Colonic mucosa (tissue), 4 donors: ENCODE data around the gene SAP30BP. TPM values are rescaled to one million over a fixed set of nuclear protein-coding genes. Genes with fewer than 3 reads are reported as not detected.
A peak's percentile ranks its signal among the peaks of the same experiment; 100 is the strongest.

Experiments
- DNase-seq: peaks from one replicate; pipeline ENCODE4 v3.0.0-alpha.2; 2020
- H3K27ac ChIP-seq: fragments of 200-600 bp; one replicate; pipeline ENCODE4 v1.8.0; 2021
- H3K27me3 ChIP-seq: fragments of 200-600 bp; one replicate; pipeline ENCODE4 v1.8.0; 2021
- H3K36me3 ChIP-seq: fragments of 200-600 bp; one replicate; pipeline ENCODE4 v1.8.0; 2021
- H3K4me1 ChIP-seq: fragments of 200-600 bp; one replicate; pipeline ENCODE4 v1.8.0; 2021; ENCODE audit warnings: mild to moderate bottlenecking
- H3K4me3 ChIP-seq: fragments of 200-600 bp; one replicate; pipeline ENCODE4 v1.8.0; 2021
- H3K9ac ChIP-seq, 2 donors: one replicate each; pipeline ENCODE4 v1.7.0; 2013; ENCODE audit warnings: control low read depth in 2 of 2, low read depth in 2 of 2, low read length in 2 of 2
- H3K9me3 ChIP-seq: fragments of 200-600 bp; one replicate; pipeline ENCODE4 v1.8.0; 2021
- intact Hi-C: fragments of 100-400 bp; cut with DNase I; formaldehyde crosslinking; loops from one replicate; pipeline ENCODE4 v1.14.1; 2022
- total RNA-seq, 2 donors: library from RNA; stranded (reverse); fragmentation: NEBNext Ultra II Directional in 1 of 2; extraction: Animal tissue kit (Norgen Biotek cat#: 25700) in 1 of 2; gene quantifications; one replicate each; pipeline ENCODE4 v1.2.1, GENCODE V29; 2021
- TF ChIP-seq, protein P1 (sequence below): fragments of 200-600 bp; IDR thresholded peaks from one replicate; pipeline ENCODE4 v1.8.0; 2022; ENCODE audit warnings: antibody characterized with exemption, mild to moderate bottlenecking
- donor health status: healthy.
- donor health status: DM: no; HTN: no; CAD: no.
- donor health status: DM: no; HTN: no; CAD: no.

Gene SAP30BP
- total RNA-seq, 2 donors from 2014 or later: 68.0 to 68.1 TPM

DNA sequence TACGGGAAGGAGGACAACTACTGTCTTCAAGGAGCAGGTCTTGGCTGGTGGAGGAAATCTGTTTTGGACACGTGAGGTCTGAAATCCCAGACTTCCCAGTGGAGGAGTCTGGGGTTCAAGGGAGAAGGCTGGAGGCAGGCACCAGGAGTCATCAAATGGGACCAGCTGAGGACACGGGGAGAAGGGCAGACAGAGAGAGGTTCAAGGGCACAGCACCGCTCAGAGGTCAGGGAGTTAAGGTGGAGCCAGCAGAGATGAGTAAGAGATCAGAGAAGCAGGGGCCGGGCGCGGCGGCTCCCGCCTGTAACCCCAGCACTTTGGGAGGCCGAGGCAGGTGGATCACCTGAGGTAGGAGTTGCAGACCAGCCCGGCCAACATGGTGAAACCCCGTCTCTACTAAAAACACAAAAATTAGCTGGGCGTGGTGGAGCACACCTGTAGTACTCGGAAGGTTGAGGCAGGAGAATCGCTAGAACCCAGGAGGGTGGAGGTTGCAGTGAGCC, 44.3 kb upstream of the SAP30BP start:
- H3K27ac ChIP-seq: no peak overlapping the region
- no peak overlapping the region for H3K9ac ChIP-seq
- intact Hi-C loops: no loop called here
- DNase-seq: no peak
- peaks cover 1% of the 10 kb centered on the region for H3K4me1 ChIP-seq
- H3K27me3 ChIP-seq: no peaks in the 10 kb centered on the region
- H3K36me3 ChIP-seq: no peaks in the 10 kb centered on the region
- H3K9me3 ChIP-seq: no peaks in the 10 kb centered on the region
- no peak overlapping the region for H3K4me3 ChIP-seq
- TF ChIP-seq, protein P1, sequence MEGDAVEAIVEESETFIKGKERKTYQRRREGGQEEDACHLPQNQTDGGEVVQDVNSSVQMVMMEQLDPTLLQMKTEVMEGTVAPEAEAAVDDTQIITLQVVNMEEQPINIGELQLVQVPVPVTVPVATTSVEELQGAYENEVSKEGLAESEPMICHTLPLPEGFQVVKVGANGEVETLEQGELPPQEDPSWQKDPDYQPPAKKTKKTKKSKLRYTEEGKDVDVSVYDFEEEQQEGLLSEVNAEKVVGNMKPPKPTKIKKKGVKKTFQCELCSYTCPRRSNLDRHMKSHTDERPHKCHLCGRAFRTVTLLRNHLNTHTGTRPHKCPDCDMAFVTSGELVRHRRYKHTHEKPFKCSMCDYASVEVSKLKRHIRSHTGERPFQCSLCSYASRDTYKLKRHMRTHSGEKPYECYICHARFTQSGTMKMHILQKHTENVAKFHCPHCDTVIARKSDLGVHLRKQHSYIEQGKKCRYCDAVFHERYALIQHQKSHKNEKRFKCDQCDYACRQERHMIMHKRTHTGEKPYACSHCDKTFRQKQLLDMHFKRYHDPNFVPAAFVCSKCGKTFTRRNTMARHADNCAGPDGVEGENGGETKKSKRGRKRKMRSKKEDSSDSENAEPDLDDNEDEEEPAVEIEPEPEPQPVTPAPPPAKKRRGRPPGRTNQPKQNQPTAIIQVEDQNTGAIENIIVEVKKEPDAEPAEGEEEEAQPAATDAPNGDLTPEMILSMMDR: no peak

DNA sequence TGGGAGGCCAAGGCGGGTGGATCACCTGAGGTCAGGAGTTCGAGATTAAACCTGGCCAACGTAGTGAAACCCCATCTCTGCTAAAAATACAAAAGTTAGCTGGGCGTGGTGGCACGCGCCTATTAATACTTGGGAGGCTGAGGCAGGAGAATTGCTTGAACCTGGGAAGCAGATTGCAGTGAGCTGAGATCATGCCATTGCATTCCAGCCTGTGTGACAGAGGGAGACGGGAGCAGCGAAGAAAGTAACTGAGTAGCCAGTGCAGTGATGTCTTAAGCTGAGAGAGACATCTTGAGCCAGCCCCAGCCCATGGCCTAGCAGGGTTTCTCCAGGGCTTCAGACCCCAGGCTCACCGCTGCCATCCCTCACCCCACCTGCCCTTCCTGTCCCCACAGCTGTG, 43.8 kb upstream of the SAP30BP start:
- Histone ChIP-seq H3K4me1 (no peaks in the 10 kb centered on the region), H3K36me3 (no peaks in the 10 kb centered on the region), H3K4me3 (no peak overlapping the region), H3K27ac (no peak overlapping the region), H3K9me3 (no peaks in the 10 kb centered on the region), H3K27me3 (no peaks in the 10 kb centered on the region), H3K9ac (no peak overlapping the region)
- DNase-seq: no peak
- intact Hi-C loops: no loop called here
- TF ChIP-seq, protein P1: no peak

DNA sequence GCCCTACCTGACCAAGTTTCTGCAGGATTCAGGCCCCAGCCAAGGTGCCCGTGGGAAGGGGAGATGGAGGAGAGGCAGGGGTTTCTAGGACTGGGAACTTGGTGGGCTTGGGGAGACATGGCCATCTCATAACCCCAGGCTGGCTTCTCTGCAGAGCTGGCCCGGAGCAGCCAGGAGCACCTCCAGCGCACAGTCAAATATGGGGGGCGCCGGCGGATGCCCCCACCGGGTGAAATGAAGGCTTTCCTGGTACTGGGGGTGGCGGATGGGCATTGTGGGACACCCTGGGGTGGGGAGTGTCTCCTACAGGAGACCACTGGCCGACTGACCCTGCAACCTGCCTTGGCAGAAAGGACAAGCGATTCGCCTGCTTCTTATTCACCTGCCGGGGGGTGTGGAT, 43.1 kb upstream of the SAP30BP start:
- no peaks in the 10 kb centered on the region for H3K36me3 ChIP-seq
- TF ChIP-seq, protein P1: no peak
- H3K27me3 ChIP-seq: no peaks in the 10 kb centered on the region
- H3K9ac ChIP-seq: no peak overlapping the region
- no peak for DNase-seq
- H3K9me3 ChIP-seq: no peaks in the 10 kb centered on the region
- no peak overlapping the region for H3K4me3 ChIP-seq
- no peak overlapping the region for H3K27ac ChIP-seq
- H3K4me1 ChIP-seq: no peaks in the 10 kb centered on the region
- intact Hi-C loops: no loop called here

DNA sequence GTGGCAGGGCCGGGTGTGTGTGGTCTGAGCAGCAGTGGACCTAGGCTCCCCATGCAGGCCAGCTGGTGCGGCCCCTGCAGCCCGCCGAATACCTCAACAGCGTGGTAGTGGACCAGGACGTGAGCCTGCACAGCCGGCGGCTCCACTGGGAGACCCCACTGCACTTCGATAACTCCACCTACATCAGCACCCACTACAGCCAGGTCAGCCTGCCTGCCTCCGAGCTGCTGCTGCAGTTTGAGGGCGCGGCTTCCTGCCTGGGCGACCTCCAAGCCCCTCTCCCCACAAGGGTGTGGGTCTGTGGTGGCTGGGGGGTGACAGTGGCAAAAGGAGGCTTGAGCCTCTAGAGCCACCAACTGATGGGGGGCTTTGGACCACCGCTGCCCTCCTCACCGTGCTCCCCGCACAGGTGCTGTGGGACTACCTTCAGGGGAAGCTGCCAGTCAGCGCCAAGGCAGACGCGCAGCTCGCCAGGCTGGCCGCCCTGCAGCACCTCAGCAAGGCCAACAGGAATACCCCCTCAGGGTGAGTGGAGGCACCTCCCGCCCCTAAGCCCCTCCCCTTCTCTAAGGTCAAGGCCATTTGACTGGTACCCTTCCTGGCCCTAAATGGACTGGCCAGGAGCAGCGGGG, 42.3 kb upstream of the SAP30BP start:
- no peaks in the 10 kb centered on the region for H3K9me3 ChIP-seq
- H3K4me1 ChIP-seq: no peaks in the 10 kb centered on the region
- DNase-seq: no peak
- TF ChIP-seq, protein P1: no peak
- no peak overlapping the region for H3K27ac ChIP-seq
- intact Hi-C loops: no loop called here
- H3K36me3 ChIP-seq: no peaks in the 10 kb centered on the region
- no peaks in the 10 kb centered on the region for H3K27me3 ChIP-seq
- no peak overlapping the region for H3K4me3 ChIP-seq
- H3K9ac ChIP-seq: no peak overlapping the region

DNA sequence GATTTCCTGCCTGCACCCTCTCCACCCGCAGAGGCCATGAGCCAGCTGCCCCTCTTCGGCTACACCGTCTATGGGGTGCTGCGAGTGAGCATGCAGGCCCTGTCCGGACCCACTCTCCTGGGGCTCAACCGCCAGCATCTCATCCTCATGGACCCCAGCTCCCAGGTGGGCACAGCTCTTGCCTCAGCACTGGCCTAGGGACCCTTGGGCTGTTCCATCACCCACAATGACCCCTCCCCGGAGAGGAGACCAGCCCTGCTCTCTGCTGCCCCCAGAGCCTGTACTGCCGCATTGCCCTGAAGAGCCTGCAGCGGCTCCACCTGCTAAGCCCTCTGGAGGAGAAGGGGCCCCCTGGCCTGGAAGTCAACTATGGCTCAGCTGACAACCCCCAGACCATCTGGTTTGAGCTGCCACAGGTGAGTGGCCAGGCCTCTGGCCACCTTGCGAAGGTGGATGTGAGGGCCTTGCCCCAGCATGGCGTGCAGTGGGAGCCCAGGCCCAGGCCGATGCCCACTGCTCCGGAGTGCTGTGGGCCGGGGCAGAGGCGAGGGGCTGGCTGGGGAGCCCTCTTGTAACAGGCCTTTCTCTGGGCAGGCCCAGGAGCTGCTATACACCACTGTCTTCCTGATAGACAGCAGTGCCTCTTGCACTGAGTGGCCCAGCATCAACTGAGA, 41.2 kb upstream of the SAP30BP start:
- Histone ChIP-seq H3K36me3 (no peaks in the 10 kb centered on the region), H3K27ac (no peak overlapping the region), H3K4me1 (no peaks in the 10 kb centered on the region), H3K4me3 (no peak overlapping the region), H3K9me3 (no peaks in the 10 kb centered on the region), H3K27me3 (no peaks in the 10 kb centered on the region), H3K9ac (no peak overlapping the region)
- TF ChIP-seq, protein P1: peak; percentile 27
- intact Hi-C loops: no loop called here
- DNase-seq: no peak
